GM21576 (cell line): ENCODE measurements around the gene PPP1R13L.

Experiments
- ATAC-seq: cut with Tn5 transposase; IDR thresholded peaks from one replicate; pipeline ENCODE4 v1.9.1; 2021; ENCODE audit warnings: mild to moderate bottlenecking, moderate library complexity; ENCODE audit not compliant: unreplicated experiment

PPP1R13L gene

GRCh38 chr19:45407091-45407375, 2.2 kb upstream of the PPP1R13L start:
- ATAC-seq: no peak

- ATAC-seq: peak; percentile 54
These were observed 1.6 kb upstream of the PPP1R13L start, which contains the start of gene POLR1G for GRCh38 chr19:45406226-45407090. POLR1G (plus strand) TSS chr19:45406644; CDS start chr19:45406697, 53 bp downstream.

GRCh38 chr19:45405435-45406225, 761 bp upstream of the PPP1R13L start:
- ATAC-seq: peak; percentile 32

GRCh38 chr19:45403781-45404556, 900 bp downstream of the PPP1R13L start:
- ATAC-seq: no peak

GRCh38 chr19:45403272-45403671, 1.6 kb downstream of the PPP1R13L start:
- ATAC-seq: no peak

GRCh38 chr19:45402298-45403061, 2.4 kb downstream of the PPP1R13L start:
- ATAC-seq: no peak

DNA sequence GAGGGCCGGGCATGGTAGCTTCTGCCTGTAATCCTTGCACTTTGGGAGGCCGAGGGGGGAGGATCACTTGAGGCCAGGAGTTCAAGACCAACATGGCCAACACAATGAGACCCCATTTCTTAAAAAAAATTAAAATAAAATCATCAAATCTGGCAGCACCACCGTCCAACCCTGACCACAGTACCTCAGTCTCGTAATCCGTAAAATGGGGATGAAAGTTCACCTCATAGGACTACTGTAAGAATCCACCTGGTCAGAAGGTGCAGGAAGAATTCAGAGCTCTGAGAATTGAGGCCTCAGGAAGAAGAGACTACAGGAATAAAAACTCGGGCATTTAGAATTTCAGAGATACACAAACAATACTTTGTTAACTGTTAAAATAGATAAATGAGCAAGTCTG, 3.1 kb downstream of the PPP1R13L start:
- ATAC-seq: no peak

GRCh38 chr19:45400192-45400591, 4.7 kb downstream of the PPP1R13L start:
- ATAC-seq: no peak

DNA sequence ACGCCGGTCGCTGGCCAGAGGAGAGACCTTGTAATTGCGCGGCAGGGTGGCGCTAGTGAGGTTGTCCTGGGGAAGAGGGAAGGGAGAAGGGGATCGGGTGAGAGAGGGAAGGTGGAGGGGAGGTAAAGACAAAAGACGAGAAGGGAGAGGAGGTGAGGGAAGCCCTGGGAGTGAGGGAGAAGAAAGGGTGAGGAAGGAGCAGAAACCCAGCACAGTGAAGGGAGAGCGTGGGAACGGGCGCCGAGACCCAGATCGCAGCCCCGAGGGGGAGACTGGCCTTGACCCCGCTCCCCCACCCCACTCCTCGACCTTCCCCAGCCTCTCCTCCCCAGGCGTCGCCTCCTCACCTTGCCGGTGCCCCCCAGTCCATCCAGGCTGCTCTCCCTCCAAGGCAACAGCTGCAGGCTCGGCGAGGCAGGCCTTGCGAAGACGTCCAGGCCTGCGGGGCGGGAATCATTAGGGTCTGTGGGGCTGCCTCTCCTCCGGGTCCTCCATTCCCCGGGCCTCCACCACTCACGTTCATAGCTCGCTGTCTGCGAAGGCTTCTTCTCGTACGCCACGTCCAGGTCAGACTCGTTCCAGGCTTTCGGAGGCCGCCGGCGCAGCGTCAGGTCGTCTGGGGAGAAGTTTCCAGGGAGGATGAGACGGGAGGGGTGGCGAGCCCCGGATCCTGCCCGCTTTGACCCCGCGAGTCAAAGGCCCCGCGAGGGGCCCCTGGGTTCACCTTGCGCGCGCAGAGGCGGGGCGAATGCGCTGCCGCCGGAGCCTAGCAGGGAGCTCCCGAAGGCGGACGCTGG, 8.8 kb downstream of the PPP1R13L start:
- no peak for ATAC-seq

GRCh38 chr19:45391871-45392665, 12.8 kb downstream of the PPP1R13L start:
- ATAC-seq: no peak

DNA sequence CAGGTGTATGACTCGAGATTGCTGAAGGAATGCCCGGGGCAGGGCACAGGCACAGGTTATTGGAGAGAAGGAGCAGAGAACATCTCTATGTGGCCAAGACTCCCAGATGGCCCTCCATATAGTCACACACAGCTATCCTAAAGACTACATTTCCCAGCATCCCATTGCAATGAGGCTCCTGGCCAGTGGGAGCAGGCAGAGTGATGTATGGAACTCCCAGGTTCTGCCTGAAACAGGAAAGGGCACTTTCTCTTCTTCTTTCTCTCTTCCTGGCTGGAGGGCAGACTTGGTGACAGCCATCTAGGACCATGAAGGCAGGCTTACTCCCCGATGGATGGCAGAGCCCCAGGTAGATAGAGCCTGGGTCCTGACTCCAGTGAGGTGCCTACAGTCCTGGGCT, 13.5 kb downstream of the PPP1R13L start:
- no peak for ATAC-seq

DNA sequence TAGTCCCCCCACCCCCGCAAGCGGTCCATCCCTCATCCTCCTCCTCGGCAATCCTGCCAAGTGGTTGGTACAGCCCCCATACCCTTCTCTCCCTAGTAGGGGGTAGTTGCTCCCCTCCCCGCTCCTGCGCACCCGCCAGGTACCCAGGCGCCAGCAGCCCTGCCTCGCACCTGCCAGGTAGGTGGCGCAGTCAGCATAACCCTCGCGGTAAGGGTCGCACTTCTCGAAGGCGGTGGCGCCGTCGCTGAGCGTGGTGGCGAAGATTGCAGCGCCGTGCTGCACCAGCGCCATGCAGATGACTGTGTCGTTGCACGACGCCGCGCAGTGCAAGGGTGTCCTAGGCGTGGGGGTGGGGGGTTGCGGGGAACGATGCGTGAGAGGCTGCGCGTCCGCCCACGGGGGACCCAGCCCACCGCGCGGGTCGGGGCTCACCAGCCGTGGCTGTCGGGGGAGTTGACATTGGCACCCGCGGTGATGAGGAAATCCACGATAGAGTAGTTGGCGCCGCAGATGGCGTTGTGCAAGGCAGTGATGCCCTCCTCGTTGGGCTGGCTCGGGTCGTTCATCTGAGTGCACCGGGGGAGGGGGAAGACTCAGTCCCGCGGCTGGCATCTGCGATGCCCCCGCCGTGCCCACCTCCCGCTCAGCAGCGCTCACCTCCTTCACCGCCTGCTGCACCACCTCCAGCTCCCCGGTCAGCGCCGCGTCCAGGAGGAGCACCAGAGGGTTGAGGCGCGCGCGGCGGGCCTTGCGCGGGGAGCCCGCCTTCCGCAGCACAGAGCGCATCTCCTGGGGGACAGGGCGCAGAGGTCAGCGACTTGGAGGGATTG, 19.3 kb downstream of the PPP1R13L start:
- no peak for ATAC-seq

GRCh38 chr19:45382426-45382825, 22.4 kb downstream of the PPP1R13L start:
- ATAC-seq: no peak

GRCh38 chr19:45380107-45380506, 24.8 kb downstream of the PPP1R13L start:
- ATAC-seq: no peak

DNA sequence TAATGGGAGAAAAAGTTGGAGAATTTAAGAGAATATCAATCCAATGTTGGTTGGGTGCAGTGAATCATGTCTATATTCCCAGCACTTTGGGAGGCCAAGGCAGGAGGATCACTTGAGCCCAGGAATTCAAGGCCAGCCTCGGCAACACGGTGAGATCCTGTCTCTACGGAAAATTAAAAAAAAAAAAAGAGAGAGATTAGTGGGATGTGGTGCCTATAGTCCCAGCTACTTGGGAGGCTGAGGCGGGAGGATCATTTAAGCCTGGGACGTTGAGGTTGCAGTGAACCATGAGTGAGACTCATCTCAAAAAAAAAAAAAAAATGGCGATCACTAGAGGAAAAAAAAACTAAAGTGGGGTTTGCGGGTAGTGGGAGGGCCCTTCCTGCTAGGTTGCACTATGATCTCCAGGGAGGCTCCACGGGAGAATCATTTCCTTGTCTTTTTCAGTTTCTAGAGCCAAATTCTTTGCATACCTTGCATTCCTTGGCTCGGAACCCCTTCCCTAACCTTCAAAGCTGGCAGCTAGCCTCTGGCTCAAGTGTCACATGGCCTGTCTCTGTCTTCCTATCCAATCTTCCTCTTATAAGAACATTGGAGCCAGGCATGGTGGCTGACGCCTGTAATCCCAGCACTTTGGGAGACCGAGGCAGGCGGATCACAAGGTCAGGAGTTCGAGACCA, 28.7 kb downstream of the PPP1R13L start:
- no peak for ATAC-seq

GRCh38 chr19:45370410-45371204, 34.3 kb downstream of the PPP1R13L start, which contains the start of gene ERCC2:
ERCC2 (minus strand) TSS chr19:45370573; CDS start chr19:45370540, 33 bp downstream.
- peak; percentile 90 for ATAC-seq
